IMR-90 (cell line): Measurements from ENCODE around the gene DNMT3A. TPM values are rescaled to one million over a fixed set of nuclear protein-coding genes. Genes with fewer than 3 reads are reported as not detected.
A peak's percentile ranks its signal among the peaks of the same experiment; 100 is the strongest.

Experiments
- ATAC-seq: fragments of 200-7000 bp; cut with Tn5 transposase; 2 replicates; pipeline ENCODE4 v1.9.1; 2020; ENCODE audit warnings: low read depth, mild to moderate bottlenecking, moderate library complexity
- BruUV-seq: library from RNA; stranded (reverse); fragments of 400-500 nt; replicated peaks from 2 replicates; lab custom pipeline; 2021; lab: Mats Ljungman, UMichigan
- CTCF ChIA-PET: fragments of 300-600 bp; formaldehyde crosslinking; extraction: SDS; loops from one replicate; lab custom pipeline; 2021; ENCODE audit warnings: antibody characterized with exemption; lab: Yijun Ruan, JAX
- POLR2A ChIA-PET: fragments of 300-600 bp; sonication (Branson Sonifier 250); formaldehyde crosslinking; loops from one replicate; lab custom pipeline; 2022; ENCODE audit warnings: antibody characterized with exemption; ENCODE audit not compliant: unreplicated experiment; lab: Charles Lee
- DNase-seq: peaks from one replicate; pipeline ENCODE4 v3.0.0; 2013
- H2AFZ ChIP-seq: replicated peaks from 2 replicates; pipeline ENCODE3; 2013; ENCODE audit warnings: low read length, mild to moderate bottlenecking; ENCODE audit not compliant: poor library complexity
- H2AK5ac ChIP-seq: 2 replicates; pipeline ENCODE4 v1.6.1; 2013; ENCODE audit warnings: low read depth, low read length, inconsistent platforms
- H2AK9ac ChIP-seq: replicated peaks from 2 replicates; pipeline ENCODE3; 2013; ENCODE audit warnings: mild to moderate bottlenecking, low read depth, low read length, moderate library complexity; ENCODE audit not compliant: poor library complexity
- H2BK120ac ChIP-seq: 2 replicates; pipeline ENCODE4 v1.6.1; 2013; ENCODE audit warnings: low read depth, low read length, inconsistent platforms
- H2BK15ac ChIP-seq: 3 replicates; pipeline ENCODE4 v1.6.1; 2013; ENCODE audit warnings: low read depth, low read length, inconsistent platforms
- H2BK20ac ChIP-seq: 2 replicates; pipeline ENCODE4 v1.6.1; 2013; ENCODE audit warnings: low read depth, mild to moderate bottlenecking, inconsistent platforms, low read length, moderate library complexity
- H2BK5ac ChIP-seq: 2 replicates; pipeline ENCODE4 v1.6.1; 2013; ENCODE audit warnings: mild to moderate bottlenecking, low read depth, low read length, inconsistent platforms; ENCODE audit not compliant: poor library complexity, severe bottlenecking
- H3K14ac ChIP-seq: replicated peaks from 2 replicates; pipeline ENCODE4 v1.6.1; 2013; ENCODE audit warnings: low read depth, low read length, inconsistent platforms
- H3K18ac ChIP-seq: 2 replicates; pipeline ENCODE4 v1.6.1; 2013; ENCODE audit warnings: low read depth, low read length, control low read depth
- H3K23ac ChIP-seq: 2 replicates; pipeline ENCODE4 v1.6.1; 2013; ENCODE audit warnings: low read depth, low read length, inconsistent platforms
- H3K27ac ChIP-seq: 2 replicates; pipeline ENCODE4 v1.5.1; 2013; ENCODE audit warnings: mild to moderate bottlenecking, control low read depth, low read length; ENCODE audit not compliant: insufficient read depth
- H3K27me3 ChIP-seq: 2 replicates; pipeline ENCODE4 v1.6.1; 2013; ENCODE audit warnings: low read length; ENCODE audit not compliant: control insufficient read depth, insufficient read depth
- H3K36me3 ChIP-seq: 2 replicates; pipeline ENCODE4 v1.6.1; 2013; ENCODE audit warnings: low read length, mixed read lengths; ENCODE audit not compliant: control insufficient read depth, insufficient read depth
- H3K4ac ChIP-seq: 2 replicates; pipeline ENCODE4 v1.6.1; 2013; ENCODE audit warnings: low read depth, low read length, inconsistent platforms
- H3K4me1 ChIP-seq: 2 replicates; pipeline ENCODE4 v1.6.1; 2013; ENCODE audit warnings: low read length, mixed read lengths; ENCODE audit not compliant: control insufficient read depth, insufficient read depth
- H3K4me2 ChIP-seq: 2 replicates; pipeline ENCODE4 v1.6.1; 2013; ENCODE audit warnings: low read depth, mild to moderate bottlenecking, control low read depth, low read length, moderate library complexity
- H3K4me3 ChIP-seq: 2 replicates; pipeline ENCODE4 v1.5.1; 2013; ENCODE audit warnings: low read depth, mild to moderate bottlenecking, control low read depth, low read length, moderate library complexity; ENCODE audit not compliant: insufficient read depth
- H3K56ac ChIP-seq: 2 replicates; pipeline ENCODE4 v1.6.1; 2013; ENCODE audit warnings: low read length, inconsistent platforms; ENCODE audit not compliant: insufficient read depth; ENCODE audit errors: extremely low read depth
- H3K79me1 ChIP-seq, 2 experiments: 2 replicates each; pipeline ENCODE4 v1.6.1; 2013; ENCODE audit warnings: low read length in 2 of 2, inconsistent platforms in 1 of 2, low read depth in 1 of 2
- H3K9ac ChIP-seq: 2 replicates; pipeline ENCODE4 v1.6.1; 2013; ENCODE audit warnings: low read depth, low read length, control low read depth
- H3K9me1 ChIP-seq: 2 replicates; pipeline ENCODE4 v1.6.1; 2013; ENCODE audit warnings: low read length, inconsistent platforms; ENCODE audit not compliant: insufficient read depth
- H3K9me3 ChIP-seq: 2 replicates; pipeline ENCODE4 v1.6.1; 2013; ENCODE audit warnings: low read length; ENCODE audit not compliant: control insufficient read depth, insufficient read depth
- H4K20me1 ChIP-seq: 2 replicates; pipeline ENCODE4 v1.6.1; 2013; ENCODE audit warnings: low read length, inconsistent platforms; ENCODE audit not compliant: insufficient read depth
- H4K5ac ChIP-seq: 2 replicates; pipeline ENCODE4 v1.6.1; 2013; ENCODE audit warnings: mild to moderate bottlenecking, low read depth, low read length, control low read depth
- H4K8ac ChIP-seq, 2 experiments: 2 replicates each; pipeline ENCODE4 v1.6.1; 2013; ENCODE audit warnings: low read depth in 2 of 2, low read length in 2 of 2, control low read depth in 1 of 2, inconsistent platforms in 1 of 2
- H4K91ac ChIP-seq: 2 replicates; pipeline ENCODE4 v1.6.1; 2013; ENCODE audit warnings: low read depth, low read length, inconsistent platforms; ENCODE audit not compliant: insufficient read depth
- BHLHE40 ChIP-seq: fragments of 150-350 bp; IDR thresholded peaks from 2 replicates; pipeline ENCODE4 v1.6.1; 2016; ENCODE audit warnings: mild to moderate bottlenecking, low read depth, low read length
- CEBPB ChIP-seq: IDR thresholded peaks from 2 replicates; pipeline ENCODE4 v1.6.1; 2012; ENCODE audit warnings: low read depth, low read length, improper control_type of control experiment
- CHD1 ChIP-seq: IDR thresholded peaks from 2 replicates; pipeline ENCODE4 v1.6.1; 2012; ENCODE audit warnings: low read depth, low read length, improper control_type of control experiment
- CTCF ChIP-seq: conservative IDR thresholded peaks from 2 replicates; pipeline ENCODE4 v1.5.1; 2012; ENCODE audit warnings: mild to moderate bottlenecking, low read depth, low read length, improper control_type of control experiment
- ELK1 ChIP-seq: fragments of 150-350 bp; IDR thresholded peaks from 2 replicates; pipeline ENCODE4 v1.6.1; 2016; ENCODE audit warnings: low read depth, mild to moderate bottlenecking, low read length, moderate library complexity, borderline replicate concordance
- FOS ChIP-seq: fragments of 150-350 bp; IDR thresholded peaks from 2 replicates; pipeline ENCODE4 v1.6.1; 2016; ENCODE audit warnings: low read depth, low read length
- MAFK ChIP-seq: IDR thresholded peaks from 2 replicates; pipeline ENCODE4 v1.6.1; 2012; ENCODE audit warnings: low read depth, low read length, improper control_type of control experiment
- MAZ ChIP-seq: IDR thresholded peaks from 2 replicates; pipeline ENCODE4 v1.6.1; 2012; ENCODE audit warnings: low read depth, mild to moderate bottlenecking, low read length, improper control_type of control experiment, moderate library complexity, borderline replicate concordance
- NFE2L2 ChIP-seq: fragments of 150-350 bp; IDR thresholded peaks from 2 replicates; pipeline ENCODE4 v1.6.1; 2016; ENCODE audit warnings: low read depth, mild to moderate bottlenecking, low read length
- POLR2A ChIP-seq: IDR thresholded peaks from 2 replicates; pipeline ENCODE4 v1.6.1; 2012; ENCODE audit warnings: mild to moderate bottlenecking, low read depth, low read length
- RAD21 ChIP-seq: IDR thresholded peaks from 2 replicates; pipeline ENCODE4 v1.6.1; 2012; ENCODE audit warnings: low read length, improper control_type of control experiment
- RCOR1 ChIP-seq: IDR thresholded peaks from 2 replicates; pipeline ENCODE4 v1.6.1; 2012; ENCODE audit warnings: mild to moderate bottlenecking, low read length, improper control_type of control experiment; ENCODE audit not compliant: insufficient replicate concordance
- RFX5 ChIP-seq: IDR thresholded peaks from 2 replicates; pipeline ENCODE4 v1.8.0; 2012; ENCODE audit warnings: low read depth, mild to moderate bottlenecking, low read length, moderate library complexity
- SMC3 ChIP-seq: fragments of 150-350 bp; IDR thresholded peaks from 2 replicates; pipeline ENCODE4 v1.6.1; 2016; ENCODE audit warnings: low read depth, mild to moderate bottlenecking, antibody characterized with exemption, low read length, moderate library complexity
- USF2 ChIP-seq: fragments of 150-350 bp; IDR thresholded peaks from 2 replicates; pipeline ENCODE4 v1.6.1; 2017; ENCODE audit warnings: mild to moderate bottlenecking, antibody characterized with exemption, low read length, low read depth
- WGBS, 2 experiments: methylation state at CpG; one replicate each; pipeline versions ENCODE4 v1.1.5 to v1.1.7; 2013; ENCODE audit warnings: missing lambda C conversion rate in 2 of 2; ENCODE audit not compliant: insufficient read length in 1 of 2; ENCODE audit errors: extremely low coverage in 2 of 2; 5-methylcytosine and 5-hydroxymethylcytosine counted together
- dilution Hi-C: fragments of 300-500 bp; cut with HindIII; formaldehyde crosslinking; loops from one replicate; pipeline ENCODE4 v1.14.3; 2018; ENCODE audit warnings: low sequenced_read_pairs; ENCODE audit not compliant: unreplicated experiment
- in situ Hi-C: fragments of 300-500 bp; cut with MboI; formaldehyde crosslinking; loops from 3 replicates; pipeline ENCODE4 v1.14.3; 2019; ENCODE audit warnings: low sequenced_read_pairs, inconsistent platforms, mixed read lengths
- intact Hi-C: fragments of 100-400 bp; cut with micrococcal nuclease; formaldehyde crosslinking; loops from 2 replicates; pipeline ENCODE4 v1.10.0; 2022
- polyA plus RNA-seq, 3 experiments: library from polyadenylated mRNA; depleted of rRNA; stranded (reverse); fragments of >200 nt; gene quantifications; 2 replicates each; pipeline ENCODE4 v1.2.3, GENCODE V29; 2012; ENCODE audit warnings: low replicate concordance in 1 of 3
- total RNA-seq: library from RNA; depleted of rRNA; stranded (reverse); fragments of >200 nt; gene quantifications from 2 replicates; pipeline ENCODE4 v1.2.3, GENCODE V29; 2012

DNMT3A gene
- total and polyA plus RNA-seq, 2 of the 4 experiments (the other 2 are of a cell fraction), result 4.4 to 9.7 TPM

GRCh38 chr2:25377822-25378421 is 36.2 kb upstream of the DNMT3A start:
- no peak overlapping the region for H2BK15ac ChIP-seq
- in situ Hi-C loops (no loop called here), intact Hi-C loops (loop anchor here (2.0 kb wide), 2 partner anchors 35 to 145 kb away; no protein-coding TSS in a partner anchor), dilution Hi-C loops (no loop called here)
- H3K27ac ChIP-seq, result no peak overlapping the region
- no peak overlapping the region for H2AK9ac ChIP-seq
- H3K4me2 ChIP-seq, result no peak overlapping the region
- no peaks in the 10 kb centered on the region for H4K20me1 ChIP-seq
- H4K91ac ChIP-seq, result no peak overlapping the region
- no peak overlapping the region for H3K56ac ChIP-seq
- no peak for TF ChIP-seq RFX5
- TF ChIP-seq USF2, result no peak
- TF ChIP-seq RCOR1, result no peak
- TF ChIP-seq ELK1, result no peak
- no peak for TF ChIP-seq MAZ
- no peak for TF ChIP-seq RAD21
- TF ChIP-seq NFE2L2, result no peak
- TF ChIP-seq CTCF, result no peak
- TF ChIP-seq MAFK, result no peak
- no peak for TF ChIP-seq CEBPB
- no peak for TF ChIP-seq BHLHE40
- TF ChIP-seq FOS, result no peak
- no peak for TF ChIP-seq CHD1
- no peak for TF ChIP-seq SMC3
- TF ChIP-seq POLR2A, result no peak
- H3K14ac ChIP-seq, result no peak overlapping the region; the same call in 1 of the 2 replicates
- H3K9me1 ChIP-seq, result peaks cover 16% of the 10 kb centered on the region
- H3K18ac ChIP-seq, result no peak overlapping the region
- DNase-seq, result no peak
- no peaks in the 10 kb centered on the region for H3K27me3 ChIP-seq
- WGBS, 2 experiments, result 97% methylated on average over 10 of the region's 22 CpGs; no CpG with 5 or more reads in 1 of the 2 experiments
- H3K23ac ChIP-seq, result no peak overlapping the region
- ChIA-PET POLR2A (no interaction called here), CTCF (interaction anchor here (0.7 kb wide), 2 partner anchors 16 to 35 kb away, joined by 3 read pairs; no protein-coding TSS in a partner anchor)
- no peak overlapping the region for H4K5ac ChIP-seq
- no peaks in the 10 kb centered on the region for H3K36me3 ChIP-seq
- H4K8ac ChIP-seq, result no peak overlapping the region
- H3K4ac ChIP-seq, result 0 out of 2 replicates have a peak overlapping the region, but pooled peaks have one; percentile 65
- H3K4me3 ChIP-seq, result no peak overlapping the region
- BruUV-seq, result no TSS peak
- H2BK5ac ChIP-seq, result no peak overlapping the region
- H2AFZ ChIP-seq, result no peak overlapping the region
- H3K9me3 ChIP-seq, result no peaks in the 10 kb centered on the region
- ATAC-seq, result no peak
- H3K4me1 ChIP-seq, result peaks cover 8% of the 10 kb centered on the region
- no peak overlapping the region for H2BK120ac ChIP-seq
- no peaks in the 10 kb centered on the region for H3K79me1 ChIP-seq
- H3K9ac ChIP-seq, result no peak overlapping the region
- H2AK5ac ChIP-seq, result peak overlapping the region; percentile 86; the same call in 1 of the 2 replicates
- H2BK20ac ChIP-seq, result no peak overlapping the region
